Measurements from ENCODE around the gene LSAMP. TPM values are rescaled to one million over a fixed set of nuclear protein-coding genes. Genes with fewer than 3 reads are reported as not detected.

The LSAMP gene
- total RNA-seq, 1 donor from 2014 or later = 0.11 TPM

GRCh38 chr3:115901008-115901407 is 544.3 kb downstream of the LSAMP start:
- H3K4me1 ChIP-seq = no peaks in the 10 kb centered on the region
- no peaks in the 10 kb centered on the region for H3K27me3 ChIP-seq
- intact Hi-C loops (cut with DNase I) = no loop called here
- no peaks in the 10 kb centered on the region for H3K9me3 ChIP-seq
- no peaks in the 10 kb centered on the region for H3K36me3 ChIP-seq
- TF ChIP-seq CTCF (IDR thresholded peaks at IDR 0.05) = no peak
- no peak for DNase-seq (ENCODE audit: low spot score in 2 of 2)
- H3K4me3 ChIP-seq = no peak overlapping the region
- H3K27ac ChIP-seq = no peak overlapping the region

- no peak for TF ChIP-seq CTCF (IDR thresholded peaks at IDR 0.05)
- DNase-seq (ENCODE audit: low spot score in 2 of 2) = no peak
- Histone ChIP-seq H3K27me3 (no peaks in the 10 kb centered on the region), H3K4me1 (no peaks in the 10 kb centered on the region), H3K9me3 (no peaks in the 10 kb centered on the region), H3K36me3 (no peaks in the 10 kb centered on the region), H3K27ac (no peak overlapping the region), H3K4me3 (no peak overlapping the region)
- intact Hi-C loops (cut with DNase I) = no loop called here
These were observed 545.8 kb downstream of the LSAMP start for GRCh38 chr3:115899535-115899934.

- no peak overlapping the region for H3K27ac ChIP-seq
- no peaks in the 10 kb centered on the region for H3K36me3 ChIP-seq
- H3K4me1 ChIP-seq = no peaks in the 10 kb centered on the region
- intact Hi-C loops (cut with DNase I) = no loop called here
- no peak overlapping the region for H3K4me3 ChIP-seq
- DNase-seq (ENCODE audit: low spot score in 2 of 2) = no peak
- TF ChIP-seq CTCF (IDR thresholded peaks at IDR 0.05) = no peak
- H3K27me3 ChIP-seq = no peaks in the 10 kb centered on the region
- H3K9me3 ChIP-seq = no peaks in the 10 kb centered on the region
These were observed 546.5 kb downstream of the LSAMP start for GRCh38 chr3:115898656-115899410.

GRCh38 chr3:115891006-115891636 is 554.2 kb downstream of the LSAMP start:
- Histone ChIP-seq H3K4me3 (no peak overlapping the region), H3K36me3 (no peaks in the 10 kb centered on the region), H3K27me3 (no peaks in the 10 kb centered on the region), H3K4me1 (no peaks in the 10 kb centered on the region), H3K27ac (no peak overlapping the region), H3K9me3 (no peaks in the 10 kb centered on the region)
- intact Hi-C loops (cut with DNase I) = no loop called here
- TF ChIP-seq CTCF (IDR thresholded peaks at IDR 0.05) = no peak
- DNase-seq (ENCODE audit: low spot score in 2 of 2) = no peak

- H3K9me3 ChIP-seq = no peaks in the 10 kb centered on the region
- TF ChIP-seq CTCF (IDR thresholded peaks at IDR 0.05) = no peak
- H3K27me3 ChIP-seq = no peaks in the 10 kb centered on the region
- intact Hi-C loops (cut with DNase I) = no loop called here
- H3K4me1 ChIP-seq = no peaks in the 10 kb centered on the region
- no peak overlapping the region for H3K4me3 ChIP-seq
- no peak overlapping the region for H3K27ac ChIP-seq
- H3K36me3 ChIP-seq = no peaks in the 10 kb centered on the region
- DNase-seq (ENCODE audit: low spot score in 2 of 2) = no peak
These were observed 554.7 kb downstream of the LSAMP start for GRCh38 chr3:115890579-115890978.

Measured in ascending aorta (tissue), 2 donors.